Lower leg skin (tissue), 4 donors: Measurements from ENCODE around the gene NUDT2. TPM values are rescaled to one million over a fixed set of nuclear protein-coding genes. Genes with fewer than 3 reads are reported as not detected.

Experiments used
- DNase-seq, 2 donors: peaks; one replicate each; pipeline ENCODE4 v3.0.0-alpha.2; 2019; ENCODE audit warnings: low spot score in 2 of 2
- H3K4me3 ChIP-seq: fragments of 200-600 bp; sonication (generic); 2 replicates; pipeline ENCODE4 v1.5.1; 2017; ENCODE audit warnings: mild to moderate bottlenecking, low read depth; ENCODE audit not compliant: poor library complexity, severe bottlenecking
- CTCF ChIP-seq, 3 donors: fragments of 450-650 bp; IDR thresholded peaks; one replicate each; pipeline ENCODE4 v1.5.1; 2016; ENCODE audit warnings: antibody characterized with exemption in 3 of 3, mild to moderate bottlenecking in 3 of 3, moderate library complexity in 2 of 3
- POLR2A ChIP-seq, 2 donors: fragments of 450-650 bp; IDR thresholded peaks; one replicate each; pipeline ENCODE4 v1.6.1; 2016 to 2017; ENCODE audit warnings: antibody characterized with exemption in 2 of 2, mild to moderate bottlenecking in 1 of 2, moderate library complexity in 1 of 2
- WGBS, 2 donors: methylation state at CpG; one replicate each; pipeline ENCODE4 v1.1.5; 2018; 5-methylcytosine and 5-hydroxymethylcytosine counted together
- intact Hi-C: fragments of 100-400 bp; cut with DNase I; formaldehyde crosslinking; loops from one replicate; pipeline ENCODE4 v1.15.0; 2023; ENCODE audit warnings: low total_unique reads
- total RNA-seq, 4 donors: library from RNA; depleted of rRNA; stranded (reverse); fragments of >200 nt; gene quantifications; one replicate each; pipeline ENCODE4 v1.1.0, GENCODE V29; 2016

The NUDT2 gene
- total RNA-seq, 4 donors from 2014 or later: 15.1 to 27.1 (median 20.2) TPM

DNA sequence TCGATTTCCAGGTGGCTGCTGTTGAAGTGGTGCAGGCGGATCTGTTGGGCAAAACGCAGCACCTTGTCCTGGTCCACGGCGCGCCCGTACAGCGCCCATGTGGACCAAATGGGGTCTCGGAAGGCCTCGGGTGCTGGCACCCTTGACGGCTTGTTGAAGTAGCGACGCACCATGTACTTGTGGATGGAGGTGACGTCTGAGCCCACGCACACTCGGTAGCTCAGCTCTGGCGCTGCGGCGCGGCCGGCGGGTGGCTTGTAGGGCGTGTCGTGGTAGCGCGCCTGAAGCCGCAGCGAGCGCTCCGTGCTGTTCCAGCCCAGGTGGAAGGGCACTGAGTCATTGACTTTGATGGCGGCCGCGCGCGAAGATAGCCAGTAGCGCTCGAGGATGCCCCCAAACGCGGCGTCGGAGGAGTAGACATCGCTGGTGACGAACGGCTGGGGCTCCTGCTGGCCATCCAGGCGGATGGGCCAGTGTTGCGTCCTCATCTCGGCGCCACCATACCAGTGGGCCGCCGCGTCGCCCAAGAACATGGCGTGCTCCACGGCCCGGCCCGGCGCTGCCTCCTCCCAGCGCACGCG is 42.6 kb downstream of the NUDT2 start:
- TF ChIP-seq CTCF (IDR thresholded peaks at IDR 0.05): no peak
- intact Hi-C loops: loop anchor here (10.0 kb wide), 1 partner anchor 247 kb away; the partner anchor contains the start of gene DCAF12
- DNase-seq: no peak
- H3K4me3 ChIP-seq: no peak overlapping the region
- 76 to 78% methylated on average over 49 to 55 of the region's 60 CpGs for WGBS, 2 donors

- WGBS, 2 donors: 51 to 63% methylated on average over 27 to 39 of the region's 41 CpGs
- H3K4me3 ChIP-seq: no peak overlapping the region
- intact Hi-C loops: loop anchor here (10.0 kb wide), 1 partner anchor 248 kb away; the partner anchor contains the start of gene DCAF12
- TF ChIP-seq CTCF (IDR thresholded peaks at IDR 0.05) (no peak), POLR2A (IDR thresholded peaks at IDR 0.05) (no peak)
- DNase-seq: peak in 1 of 2 donors; percentile 89
Measured at GRCh38 chr9:34372467-34373011, 43.2 kb downstream of the NUDT2 start.

DNA sequence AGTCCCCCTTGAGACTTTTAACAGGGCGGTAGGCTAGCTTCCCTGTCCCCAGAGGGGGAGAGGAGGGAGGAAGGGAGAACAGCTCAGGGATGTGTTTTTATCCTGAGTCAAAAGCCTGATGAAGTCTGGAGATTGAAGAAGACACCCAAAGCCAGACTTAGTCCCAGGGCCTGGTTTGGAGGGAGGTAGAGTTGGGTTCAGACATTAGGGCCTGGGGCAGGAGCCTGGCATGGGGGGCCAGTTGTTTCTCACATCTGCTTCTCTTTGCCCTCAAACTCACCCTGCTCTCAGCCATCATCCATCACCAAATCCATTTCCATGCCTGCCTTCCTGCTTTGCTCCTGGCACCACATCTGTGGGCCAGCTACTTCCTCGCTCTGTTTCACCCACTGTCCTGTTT is 44.4 kb downstream of the NUDT2 start:
- H3K4me3 ChIP-seq: no peak overlapping the region
- WGBS, 2 donors: 91 to 95% methylated on average over 2 of the region's 2 CpGs
- intact Hi-C loops: loop anchor here (10.0 kb wide), 1 partner anchor 249 kb away; the partner anchor contains the start of gene DCAF12
- no peak for DNase-seq
- TF ChIP-seq POLR2A (IDR thresholded peaks at IDR 0.05) (no peak), CTCF (IDR thresholded peaks at IDR 0.05) (no peak)

DNA sequence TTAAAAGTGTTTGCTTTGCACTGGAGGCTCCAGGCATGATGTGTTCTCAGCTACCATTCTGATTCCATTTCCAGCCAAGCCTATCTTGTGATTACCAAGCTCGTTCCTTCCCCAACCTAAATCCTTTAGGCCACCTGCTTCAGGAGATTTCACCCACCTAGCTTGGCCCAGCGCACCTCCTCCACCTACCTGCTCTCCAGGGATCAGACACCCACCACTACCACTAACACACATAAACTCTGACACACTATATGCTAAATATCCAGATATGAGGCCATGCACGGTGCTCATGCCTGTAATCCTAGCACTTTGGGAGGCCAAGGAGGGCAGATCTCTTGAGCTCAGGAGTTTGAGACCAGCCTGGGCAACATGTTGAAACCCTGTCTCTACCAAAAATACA is 45.0 kb downstream of the NUDT2 start:
- WGBS, 2 donors: 89 to 91% methylated on average over 3 of the region's 3 CpGs
- TF ChIP-seq POLR2A (IDR thresholded peaks at IDR 0.05) (no peak), CTCF (IDR thresholded peaks at IDR 0.05) (no peak)
- intact Hi-C loops: loop anchor here (10.0 kb wide), 1 partner anchor 250 kb away; the partner anchor contains the start of gene DCAF12
- H3K4me3 ChIP-seq: no peak overlapping the region
- DNase-seq: no peak

- intact Hi-C loops: loop anchor here (10.0 kb wide), 1 partner anchor 250 kb away; the partner anchor contains the start of gene DCAF12
- WGBS, 2 donors: 38 to 42% methylated on average over 5 of the region's 5 CpGs
- no peak for TF ChIP-seq CTCF (IDR thresholded peaks at IDR 0.05)
- TF ChIP-seq POLR2A (IDR thresholded peaks at IDR 0.05): no peak
Measured at GRCh38 chr9:34374905-34375552, 45.7 kb downstream of the NUDT2 start.

More at GRCh38 chr9:34374905-34375552, 45.7 kb downstream of the NUDT2 start:
- DNase-seq: no peak
- no peak overlapping the region for H3K4me3 ChIP-seq
